Measurements from ENCODE around the gene YKT6. TPM values are rescaled to one million over a fixed set of nuclear protein-coding genes. Genes with fewer than 3 reads are reported as not detected.

Gene YKT6
- total RNA-seq, 4 donors from 2014 or later, result 51.7 to 90.0 (median 60.2) TPM

GRCh38 chr7:44236333-44236728 lies 35.6 kb downstream of the YKT6 start:
- intact Hi-C loops (cut with DNase I), result no loop called here
- WGBS, 2 donors, result 75 to 86% methylated on average over 4 of the region's 4 CpGs

GRCh38 chr7:44237696-44238095 lies 36.9 kb downstream of the YKT6 start:
- TF ChIP-seq POLR2A (IDR thresholded peaks at IDR 0.05) (no peak), CTCF (IDR thresholded peaks at IDR 0.05) (no peak)
- H3K9me3 ChIP-seq, result no peaks in the 10 kb centered on the region
- H3K4me3 ChIP-seq (replicated peaks in 1 of 3), result no peak overlapping the region
- H3K36me3 ChIP-seq, result no peaks in the 10 kb centered on the region
- peaks cover 3 to 6% of the 10 kb centered on the region in 2 donors for H3K4me1 ChIP-seq
- H3K27ac ChIP-seq, result no peak overlapping the region
- 89% methylated on average over 6 of the region's 10 CpGs; no CpG with 5 or more reads in 1 of the 2 donors for WGBS, 2 donors
- no peak for DNase-seq
- no peaks in the 10 kb centered on the region for H3K27me3 ChIP-seq
- intact Hi-C loops (cut with DNase I), result no loop called here

More at GRCh38 chr7:44236333-44236728, 35.6 kb downstream of the YKT6 start:
- no peak for TF ChIP-seq POLR2A (IDR thresholded peaks at IDR 0.05)
- TF ChIP-seq CTCF (IDR thresholded peaks at IDR 0.05), result no peak
- Histone ChIP-seq H3K36me3 (no peaks in the 10 kb centered on the region), H3K9me3 (no peaks in the 10 kb centered on the region), H3K4me3 (replicated peaks in 1 of 3) (no peak overlapping the region), H3K27ac (no peak overlapping the region), H3K27me3 (no peaks in the 10 kb centered on the region), H3K4me1 (peaks cover 3 to 4% of the 10 kb centered on the region in 2 donors)
- no peak for DNase-seq

- no peaks in the 10 kb centered on the region for H3K36me3 ChIP-seq
- DNase-seq, result no peak
- no peak overlapping the region for H3K4me3 ChIP-seq (replicated peaks in 1 of 3)
- TF ChIP-seq CTCF (IDR thresholded peaks at IDR 0.05) (no peak), POLR2A (IDR thresholded peaks at IDR 0.05) (no peak)
- no peaks in the 10 kb centered on the region for H3K27me3 ChIP-seq
- no peaks in the 10 kb centered on the region for H3K9me3 ChIP-seq
- H3K27ac ChIP-seq, result no peak overlapping the region
- intact Hi-C loops (cut with DNase I), result no loop called here
- H3K4me1 ChIP-seq, result peaks cover 3 to 6% of the 10 kb centered on the region in 2 donors
- WGBS, 2 donors, result 66 to 86% methylated on average over 7 to 8 of the region's 17 CpGs
Observed at GRCh38 chr7:44238116-44238695, 37.4 kb downstream of the YKT6 start.

GRCh38 chr7:44239361-44239760 lies 38.6 kb downstream of the YKT6 start:
- 82 to 84% methylated on average over 14 to 15 of the region's 24 CpGs for WGBS, 2 donors
- intact Hi-C loops (cut with DNase I), result no loop called here
- Histone ChIP-seq H3K36me3 (no peaks in the 10 kb centered on the region), H3K27ac (no peak overlapping the region), H3K9me3 (no peaks in the 10 kb centered on the region), H3K4me1 (peaks cover 3 to 6% of the 10 kb centered on the region in 2 donors), H3K27me3 (no peaks in the 10 kb centered on the region), H3K4me3 (replicated peaks in 1 of 3) (no peak overlapping the region)
- no peak for DNase-seq
- TF ChIP-seq CTCF (IDR thresholded peaks at IDR 0.05) (no peak), POLR2A (IDR thresholded peaks at IDR 0.05) (no peak)

- Histone ChIP-seq H3K4me1 (peaks cover 3 to 6% of the 10 kb centered on the region in 2 donors), H3K4me3 (replicated peaks in 1 of 3) (no peak overlapping the region), H3K27me3 (no peaks in the 10 kb centered on the region), H3K9me3 (no peaks in the 10 kb centered on the region), H3K36me3 (no peaks in the 10 kb centered on the region), H3K27ac (no peak overlapping the region)
- intact Hi-C loops (cut with DNase I), result loop anchor here (2.0 to 10.0 kb wide), 2 partner anchors 238 to 324 kb away; no protein-coding TSS in a partner anchor
- 82 to 87% methylated on average over 16 of the region's 16 CpGs for WGBS, 2 donors
- TF ChIP-seq POLR2A (IDR thresholded peaks at IDR 0.05) (no peak), CTCF (IDR thresholded peaks at IDR 0.05) (no peak)
- DNase-seq, result no peak
Observed at GRCh38 chr7:44240376-44240775, 39.6 kb downstream of the YKT6 start.

All from thyroid gland (tissue), 4 donors.